Stomach (tissue), 4 donors: Measurements from ENCODE around the gene ANO1.

Experiments
- CTCF ChIP-seq, 7 experiments: fragments of 450-650 bp in 4 of 7; fragments of 200-600 bp in 3 of 7; sonication (generic) in 3 of 7; IDR thresholded peaks; one replicate each; pipeline ENCODE4 v1.5.1; 2016 to 2019; ENCODE audit warnings: antibody characterized with exemption in 7 of 7, control low read depth in 2 of 7, mild to moderate bottlenecking in 1 of 7
- EP300 ChIP-seq: sonication (generic); formaldehyde crosslinking; IDR thresholded peaks from one replicate; pipeline ENCODE4 v1.6.1; 2017; ENCODE audit warnings: antibody characterized with exemption
- POLR2A ChIP-seq, 4 donors: fragments of 450-650 bp; IDR thresholded peaks; one replicate each; pipeline ENCODE4 v1.6.1; 2016; ENCODE audit warnings: antibody characterized with exemption in 4 of 4, control low read depth in 2 of 4, mild to moderate bottlenecking in 1 of 4, moderate library complexity in 1 of 4
- POLR2AphosphoS5 ChIP-seq, 3 donors: sonication (generic); formaldehyde crosslinking; IDR thresholded peaks; one replicate each; pipeline ENCODE4 v1.6.1; 2016; ENCODE audit warnings: antibody characterized with exemption in 3 of 3

DNA sequence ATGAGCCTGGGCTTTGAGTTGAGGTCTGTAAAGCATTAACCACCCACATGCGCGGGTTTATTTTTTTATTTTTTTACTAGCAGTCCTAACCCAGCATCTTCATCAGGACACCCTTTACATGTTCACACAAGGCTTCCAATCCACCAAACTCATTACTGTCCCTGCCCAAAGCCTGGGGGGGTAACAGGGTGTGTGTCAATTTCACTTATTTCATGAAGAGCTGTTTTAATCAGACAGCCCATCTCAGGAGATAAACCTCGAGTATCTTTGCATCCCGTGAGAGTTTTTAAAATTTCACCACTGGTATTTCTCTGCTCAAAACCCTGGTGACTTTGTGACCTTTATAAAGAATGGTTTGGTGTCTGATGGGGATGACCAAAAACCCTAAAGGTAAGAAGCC is 45.6 kb downstream of the ANO1 start:
- TF ChIP-seq CTCF (IDR thresholded peaks at IDR 0.05) (no peak), POLR2A (IDR thresholded peaks at IDR 0.05) (no peak), EP300 (no peak), POLR2AphosphoS5 (IDR thresholded peaks at IDR 0.05) (no peak)
